GM23248 (cell line): ENCODE data around the gene RP9.

ENCODE experiments used
- EZH2 ChIP-seq: fragments of 200-600 bp; sonication (generic); IDR thresholded peaks from 2 replicates; pipeline ENCODE4 v1.6.1; 2018; ENCODE audit warnings: antibody characterized with exemption, mild to moderate bottlenecking; ENCODE audit not compliant: insufficient read depth, poor library complexity, severe bottlenecking
- EZH2phosphoT487 ChIP-seq: fragments of 200-600 bp; sonication (generic); IDR thresholded peaks from 2 replicates; pipeline ENCODE4 v1.6.1; 2018; ENCODE audit warnings: antibody characterized with exemption, moderate library complexity, mild to moderate bottlenecking, low read depth; ENCODE audit not compliant: insufficient read depth

- TF ChIP-seq EZH2 (no peak), EZH2phosphoT487 (no peak)
Measured at GRCh38 chr7:33118383-33118782, 9.2 kb upstream of the RP9 start.
